ENCODE measurements around the gene TRIM34.
A peak's percentile ranks its signal among the peaks of the same experiment; 100 is the strongest.

Gene TRIM34

DNA sequence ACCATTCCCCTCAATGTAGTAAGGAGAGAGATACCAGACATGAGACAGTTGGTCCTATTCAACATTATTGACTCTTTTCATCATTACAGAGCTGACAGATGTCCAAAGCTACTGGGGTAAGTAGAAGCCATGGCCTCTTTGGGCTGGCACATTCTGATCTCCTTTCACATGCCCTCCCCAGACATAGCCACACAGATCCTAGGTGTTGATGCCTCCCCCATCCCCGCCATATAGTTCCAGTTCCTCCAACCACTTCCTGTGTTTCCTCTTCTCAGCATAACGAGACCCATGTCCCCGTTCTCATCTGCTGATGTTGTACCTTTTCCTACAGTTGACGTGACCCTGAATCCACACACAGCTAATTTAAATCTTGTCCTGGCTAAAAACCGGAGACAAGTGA lies 14.4 kb upstream of the TRIM34 start:
- DNase-seq = no peak
- no peak overlapping the region for H2BK5ac ChIP-seq (ENCODE audit: low read length)
- no peak overlapping the region for H3K9ac ChIP-seq (ENCODE audit: low read length)
- no peak overlapping the region for H3K4me2 ChIP-seq (ENCODE audit: low read length)
- H3K4ac ChIP-seq (ENCODE audit: low read depth, low read length) = no peak overlapping the region
- H3K23ac ChIP-seq (ENCODE audit: low read length) = no peak overlapping the region
- no peak overlapping the region for H3K18ac ChIP-seq (ENCODE audit: low read length)
- H3K36me3 ChIP-seq (ENCODE audit: control insufficient read depth, insufficient read depth, low read length) = no peaks in the 10 kb centered on the region
- H4K5ac ChIP-seq (ENCODE audit: low read length) = no peak overlapping the region
- H2AK5ac ChIP-seq (ENCODE audit: low read length) = no peak overlapping the region
- no peak overlapping the region for H4K8ac ChIP-seq (ENCODE audit: low read depth, low read length)
- no peaks in the 10 kb centered on the region for H3K4me1 ChIP-seq (ENCODE audit: control insufficient read depth, low read depth, low read length)
- no peak overlapping the region for H3K4me3 ChIP-seq (ENCODE audit: low read length)
- no peak overlapping the region for H2BK15ac ChIP-seq (replicated peaks; ENCODE audit: low read depth)
- H3K27ac ChIP-seq (ENCODE audit: low read depth, low read length) = no peak overlapping the region
- H2BK120ac ChIP-seq (ENCODE audit: low read depth, low read length) = no peak overlapping the region
- no peaks in the 10 kb centered on the region for H3K27me3 ChIP-seq (ENCODE audit: insufficient read depth, low read length, poor library complexity)
- H3K79me2 ChIP-seq (ENCODE audit: control insufficient read depth, insufficient read depth, low read length) = no peaks in the 10 kb centered on the region
- no peaks in the 10 kb centered on the region for H3K79me1 ChIP-seq (ENCODE audit: low read length)
- no CpG with 5 or more reads among the region's 5 CpGs for WGBS (ENCODE audit: extremely low coverage, insufficient coverage, low lambda C conversion rate)
- H3K56ac ChIP-seq (ENCODE audit: low read length) = no peak overlapping the region

DNA sequence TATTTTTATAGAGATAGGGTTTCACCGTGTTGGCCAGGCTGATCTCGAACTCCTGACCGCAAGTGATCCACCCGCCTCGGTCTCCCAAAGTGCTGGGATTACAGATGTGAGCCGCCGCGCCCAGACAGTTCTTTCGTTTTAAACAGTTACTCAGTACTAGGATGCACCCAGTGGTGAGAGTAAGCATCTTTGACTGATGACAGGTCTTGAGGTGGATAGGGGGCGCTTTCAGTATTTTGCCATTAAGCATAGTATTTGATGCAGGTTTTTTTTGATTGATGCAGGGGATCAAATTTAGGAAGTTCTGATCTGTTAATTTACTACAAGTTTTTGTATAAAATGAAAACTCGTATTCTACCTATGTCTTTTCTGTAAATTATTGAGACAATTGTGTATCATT lies 13.2 kb upstream of the TRIM34 start:
- no CpG with 5 or more reads among the region's 11 CpGs for WGBS (ENCODE audit: extremely low coverage, insufficient coverage, low lambda C conversion rate)
- no peaks in the 10 kb centered on the region for H3K36me3 ChIP-seq (ENCODE audit: control insufficient read depth, insufficient read depth, low read length)

DNA sequence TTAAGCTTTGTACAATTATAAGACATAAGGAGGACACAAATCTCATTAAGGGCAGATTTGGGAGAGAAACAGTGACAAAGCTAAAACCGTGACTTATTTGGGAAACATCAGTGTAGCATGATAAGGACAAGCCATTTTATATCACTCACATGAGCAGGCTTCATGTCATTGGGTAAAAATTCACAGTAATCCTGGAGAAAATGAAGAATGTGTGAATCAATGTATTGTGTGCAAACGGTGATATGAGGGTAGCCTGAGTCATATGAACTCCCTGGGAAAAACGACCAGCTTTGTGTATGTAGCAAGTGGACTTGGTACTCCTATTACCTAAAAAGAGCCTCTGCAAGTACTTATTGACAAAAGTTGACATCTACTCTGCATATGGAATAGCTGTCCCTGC lies 6.0 kb upstream of the TRIM34 start:
- Histone ChIP-seq H4K8ac (ENCODE audit: low read depth, low read length) (no peak overlapping the region), H3K36me3 (ENCODE audit: control insufficient read depth, insufficient read depth, low read length) (no peaks in the 10 kb centered on the region), H3K4me2 (ENCODE audit: low read length) (no peak overlapping the region), H3K18ac (ENCODE audit: low read length) (no peak overlapping the region), H4K5ac (ENCODE audit: low read length) (no peak overlapping the region), H2BK120ac (ENCODE audit: low read depth, low read length) (no peak overlapping the region), H3K79me2 (ENCODE audit: control insufficient read depth, insufficient read depth, low read length) (no peaks in the 10 kb centered on the region), H2BK15ac (replicated peaks; ENCODE audit: low read depth) (no peak overlapping the region), H3K23ac (ENCODE audit: low read length) (no peak overlapping the region), H3K4me1 (ENCODE audit: control insufficient read depth, low read depth, low read length) (no peaks in the 10 kb centered on the region), H3K9ac (ENCODE audit: low read length) (no peak overlapping the region), H3K4ac (ENCODE audit: low read depth, low read length) (no peak overlapping the region), H3K79me1 (ENCODE audit: low read length) (no peaks in the 10 kb centered on the region), H3K27ac (ENCODE audit: low read depth, low read length) (no peak overlapping the region), H2AK5ac (ENCODE audit: low read length) (no peak overlapping the region), H3K4me3 (ENCODE audit: low read length) (no peak overlapping the region), H3K56ac (ENCODE audit: low read length) (no peak overlapping the region), H2BK5ac (ENCODE audit: low read length) (no peak overlapping the region), H3K27me3 (ENCODE audit: insufficient read depth, low read length, poor library complexity) (no peaks in the 10 kb centered on the region)
- no peak for DNase-seq
- WGBS (ENCODE audit: extremely low coverage, insufficient coverage, low lambda C conversion rate) = no CpG with 5 or more reads among the region's 3 CpGs

More for the DNA sequence above, 13.2 kb upstream of the TRIM34 start:
- Histone ChIP-seq H2BK5ac (ENCODE audit: low read length) (no peak overlapping the region), H2AK5ac (ENCODE audit: low read length) (no peak overlapping the region), H3K27me3 (ENCODE audit: insufficient read depth, low read length, poor library complexity) (no peaks in the 10 kb centered on the region), H3K79me2 (ENCODE audit: control insufficient read depth, insufficient read depth, low read length) (no peaks in the 10 kb centered on the region), H3K9ac (ENCODE audit: low read length) (no peak overlapping the region), H3K79me1 (ENCODE audit: low read length) (no peaks in the 10 kb centered on the region), H3K56ac (ENCODE audit: low read length) (no peak overlapping the region), H2BK15ac (replicated peaks; ENCODE audit: low read depth) (no peak overlapping the region), H2BK120ac (ENCODE audit: low read depth, low read length) (no peak overlapping the region), H3K4me3 (ENCODE audit: low read length) (no peak overlapping the region), H3K4me2 (ENCODE audit: low read length) (no peak overlapping the region), H3K18ac (ENCODE audit: low read length) (no peak overlapping the region), H3K4ac (ENCODE audit: low read depth, low read length) (no peak overlapping the region), H3K4me1 (ENCODE audit: control insufficient read depth, low read depth, low read length) (no peaks in the 10 kb centered on the region), H3K27ac (ENCODE audit: low read depth, low read length) (no peak overlapping the region), H4K8ac (ENCODE audit: low read depth, low read length) (no peak overlapping the region), H4K5ac (ENCODE audit: low read length) (no peak overlapping the region), H3K23ac (ENCODE audit: low read length) (no peak overlapping the region)
- peak; percentile 44 for DNase-seq

DNA sequence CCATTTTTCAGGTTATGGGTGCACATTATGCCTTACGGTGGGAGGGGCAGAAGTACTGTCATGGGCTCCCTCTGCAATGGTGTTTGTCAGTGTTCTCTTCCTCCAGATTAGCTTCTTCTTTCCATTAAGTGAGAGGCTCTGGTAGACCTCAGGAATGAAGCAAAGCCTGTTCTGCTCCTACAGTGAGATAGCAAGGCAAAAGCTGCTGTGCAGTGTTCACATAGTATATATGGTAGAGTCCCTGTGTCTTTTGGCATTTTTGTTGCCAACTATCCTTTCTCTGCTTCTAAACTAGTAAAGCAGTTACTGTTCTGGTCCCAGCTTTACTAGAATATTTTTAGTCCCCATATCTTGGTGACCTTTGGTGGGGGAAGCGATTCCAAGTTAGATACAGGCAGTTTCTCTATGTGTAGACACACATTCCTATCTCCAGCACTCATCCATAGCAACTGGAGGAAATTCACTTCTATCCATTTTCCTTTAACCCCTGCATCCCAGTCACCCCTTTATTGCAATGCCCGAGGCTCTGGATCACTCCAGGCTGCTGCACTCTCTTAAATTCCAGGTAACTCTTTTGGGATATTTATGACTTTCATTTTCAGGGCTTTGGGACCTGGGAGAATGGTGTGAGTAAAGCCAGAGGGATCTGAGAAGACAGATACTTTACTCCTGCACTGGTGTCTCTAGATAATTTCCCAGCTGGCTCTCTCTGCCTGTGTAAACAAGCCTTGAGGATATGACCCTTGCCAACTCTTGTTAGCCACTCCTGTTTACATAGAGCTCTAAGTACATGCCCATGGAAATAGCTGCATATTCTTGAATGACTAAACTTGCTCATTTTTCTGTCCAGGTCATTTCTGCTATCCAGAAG lies 3.9 kb upstream of the TRIM34 start:
- H3K4ac ChIP-seq (ENCODE audit: low read depth, low read length) = no peak overlapping the region
- H3K27me3 ChIP-seq (ENCODE audit: insufficient read depth, low read length, poor library complexity) = no peaks in the 10 kb centered on the region
- peak; percentile 60 for DNase-seq
- H2AK5ac ChIP-seq (ENCODE audit: low read length) = no peak overlapping the region
- no peak overlapping the region for H3K18ac ChIP-seq (ENCODE audit: low read length)
- WGBS (ENCODE audit: extremely low coverage, insufficient coverage, low lambda C conversion rate) = no CpG with 5 or more reads among the region's 3 CpGs
- no peak overlapping the region for H2BK120ac ChIP-seq (ENCODE audit: low read depth, low read length)
- H3K27ac ChIP-seq (ENCODE audit: low read depth, low read length) = no peak overlapping the region
- H3K4me2 ChIP-seq (ENCODE audit: low read length) = no peak overlapping the region
- H3K36me3 ChIP-seq (ENCODE audit: control insufficient read depth, insufficient read depth, low read length) = no peaks in the 10 kb centered on the region
- no peak overlapping the region for H4K8ac ChIP-seq (ENCODE audit: low read depth, low read length)
- H3K23ac ChIP-seq (ENCODE audit: low read length) = peak overlapping the region; percentile 24
- no peak overlapping the region for H3K4me3 ChIP-seq (ENCODE audit: low read length)
- no peak overlapping the region for H3K9ac ChIP-seq (ENCODE audit: low read length)
- no peak overlapping the region for H2BK5ac ChIP-seq (ENCODE audit: low read length)
- no peaks in the 10 kb centered on the region for H3K79me2 ChIP-seq (ENCODE audit: control insufficient read depth, insufficient read depth, low read length)
- H3K56ac ChIP-seq (ENCODE audit: low read length) = no peak overlapping the region
- H2BK15ac ChIP-seq (replicated peaks; ENCODE audit: low read depth) = no peak overlapping the region
- H4K5ac ChIP-seq (ENCODE audit: low read length) = no peak overlapping the region
- H3K4me1 ChIP-seq (ENCODE audit: control insufficient read depth, low read depth, low read length) = no peaks in the 10 kb centered on the region
- H3K79me1 ChIP-seq (ENCODE audit: low read length) = no peaks in the 10 kb centered on the region

DNA sequence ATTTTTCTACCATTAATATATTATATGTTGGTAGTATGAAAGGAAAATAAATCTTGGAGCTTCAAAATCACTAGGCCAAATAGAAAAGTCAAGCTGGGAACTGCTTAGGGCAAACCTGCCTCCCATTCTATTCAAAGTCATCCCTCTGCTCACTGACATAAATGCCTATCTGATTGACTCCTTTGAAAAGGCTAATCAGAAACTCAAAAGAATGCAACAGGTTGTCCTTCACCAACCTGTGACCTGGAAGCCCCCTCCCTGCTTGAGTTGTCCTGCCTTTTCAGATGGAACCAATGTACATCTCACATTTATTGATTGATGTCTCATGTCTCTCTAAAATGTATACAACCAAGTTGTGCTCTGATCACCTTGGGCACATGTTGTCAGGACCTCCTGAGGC lies 3.2 kb upstream of the TRIM34 start:
- H3K4me2 ChIP-seq (ENCODE audit: low read length) = no peak overlapping the region
- H3K9ac ChIP-seq (ENCODE audit: low read length) = no peak overlapping the region
- no peak overlapping the region for H4K5ac ChIP-seq (ENCODE audit: low read length)
- no peak overlapping the region for H3K4me3 ChIP-seq (ENCODE audit: low read length)
- H3K36me3 ChIP-seq (ENCODE audit: control insufficient read depth, insufficient read depth, low read length) = no peaks in the 10 kb centered on the region
- no peak overlapping the region for H2BK15ac ChIP-seq (replicated peaks; ENCODE audit: low read depth)
- no peak overlapping the region for H2AK5ac ChIP-seq (ENCODE audit: low read length)
- no peak overlapping the region for H2BK120ac ChIP-seq (ENCODE audit: low read depth, low read length)
- H2BK5ac ChIP-seq (ENCODE audit: low read length) = no peak overlapping the region
- no peak overlapping the region for H3K56ac ChIP-seq (ENCODE audit: low read length)
- H3K79me2 ChIP-seq (ENCODE audit: control insufficient read depth, insufficient read depth, low read length) = no peaks in the 10 kb centered on the region
- peak; percentile 49 for DNase-seq
- H3K23ac ChIP-seq (ENCODE audit: low read length) = no peak overlapping the region
- H3K4ac ChIP-seq (ENCODE audit: low read depth, low read length) = no peak overlapping the region
- no peaks in the 10 kb centered on the region for H3K4me1 ChIP-seq (ENCODE audit: control insufficient read depth, low read depth, low read length)
- H3K27me3 ChIP-seq (ENCODE audit: insufficient read depth, low read length, poor library complexity) = no peaks in the 10 kb centered on the region
- H3K27ac ChIP-seq (ENCODE audit: low read depth, low read length) = no peak overlapping the region
- no peak overlapping the region for H3K18ac ChIP-seq (ENCODE audit: low read length)
- H3K79me1 ChIP-seq (ENCODE audit: low read length) = no peaks in the 10 kb centered on the region
- H4K8ac ChIP-seq (ENCODE audit: low read depth, low read length) = no peak overlapping the region

DNA sequence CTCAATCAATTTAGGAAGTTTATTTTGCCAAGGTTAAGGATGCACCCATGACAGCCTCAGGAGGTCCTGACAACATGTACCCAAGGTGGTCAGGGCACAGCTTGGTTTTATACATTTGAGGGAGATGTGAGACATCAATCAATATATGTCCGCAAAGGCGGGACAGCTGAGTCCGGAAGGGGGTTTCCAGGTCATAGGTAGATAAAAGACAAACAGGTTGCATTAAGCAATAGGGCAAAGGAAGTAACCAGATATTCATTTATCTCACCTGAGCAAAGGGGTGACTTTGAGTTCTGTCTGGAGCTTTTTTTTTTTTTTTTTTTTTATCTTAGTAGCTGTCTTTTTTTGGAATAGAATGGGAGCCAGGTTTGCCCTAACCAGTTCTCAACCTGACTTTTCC lies 2.0 kb upstream of the TRIM34 start:
- no peak overlapping the region for H2BK120ac ChIP-seq (ENCODE audit: low read depth, low read length)
- no peaks in the 10 kb centered on the region for H3K79me1 ChIP-seq (ENCODE audit: low read length)
- no peak overlapping the region for H3K23ac ChIP-seq (ENCODE audit: low read length)
- no peaks in the 10 kb centered on the region for H3K27me3 ChIP-seq (ENCODE audit: insufficient read depth, low read length, poor library complexity)
- no peak overlapping the region for H3K56ac ChIP-seq (ENCODE audit: low read length)
- no peak overlapping the region for H2BK5ac ChIP-seq (ENCODE audit: low read length)
- no peak overlapping the region for H3K4me2 ChIP-seq (ENCODE audit: low read length)
- no peak overlapping the region for H2AK5ac ChIP-seq (ENCODE audit: low read length)
- no peak overlapping the region for H3K27ac ChIP-seq (ENCODE audit: low read depth, low read length)
- H4K8ac ChIP-seq (ENCODE audit: low read depth, low read length) = no peak overlapping the region
- DNase-seq = no peak
- H3K4me3 ChIP-seq (ENCODE audit: low read length) = no peak overlapping the region
- no peak overlapping the region for H4K5ac ChIP-seq (ENCODE audit: low read length)
- H3K4me1 ChIP-seq (ENCODE audit: control insufficient read depth, low read depth, low read length) = no peaks in the 10 kb centered on the region
- H3K4ac ChIP-seq (ENCODE audit: low read depth, low read length) = no peak overlapping the region
- H3K18ac ChIP-seq (ENCODE audit: low read length) = no peak overlapping the region
- H2BK15ac ChIP-seq (replicated peaks; ENCODE audit: low read depth) = no peak overlapping the region
- no CpG with 5 or more reads among the region's 3 CpGs for WGBS (ENCODE audit: extremely low coverage, insufficient coverage, low lambda C conversion rate)
- no peak overlapping the region for H3K9ac ChIP-seq (ENCODE audit: low read length)
- no peaks in the 10 kb centered on the region for H3K36me3 ChIP-seq (ENCODE audit: control insufficient read depth, insufficient read depth, low read length)
- no peaks in the 10 kb centered on the region for H3K79me2 ChIP-seq (ENCODE audit: control insufficient read depth, insufficient read depth, low read length)
